SK-N-SH (cell line): Measurements from ENCODE around the gene PTDSS2.

Experiments used
- CTCF ChIP-seq: fragments of 200-600 bp; sonication (generic); IDR thresholded peaks from 2 replicates; pipeline ENCODE4 v1.6.1; 2017; ENCODE audit warnings: antibody characterized with exemption, mild to moderate bottlenecking, moderate library complexity
- EZH2phosphoT487 ChIP-seq: fragments of 200-600 bp; sonication (generic); IDR thresholded peaks from 2 replicates; pipeline ENCODE4 v1.6.1; 2017; ENCODE audit warnings: low read depth, mixed run types, mild to moderate bottlenecking, antibody characterized with exemption, moderate library complexity, borderline replicate concordance
- MAX ChIP-seq: IDR thresholded peaks from 2 replicates; pipeline ENCODE4 v1.4.0; 2012; ENCODE audit warnings: low read depth
- RCOR1 ChIP-seq: fragments of 150-350 bp; IDR thresholded peaks from 2 replicates; pipeline ENCODE4 v1.6.1; 2017; ENCODE audit warnings: antibody characterized with exemption, low read length
- SMC3 ChIP-seq: IDR thresholded peaks from 2 replicates; pipeline ENCODE4 v1.6.1; 2012; ENCODE audit warnings: low read depth, low read length, improper control_type of control experiment
- ZBTB33 ChIP-seq: IDR thresholded peaks from 2 replicates; pipeline ENCODE4 v1.4.0; 2012; ENCODE audit warnings: low read depth, borderline replicate concordance

GRCh38 chr11:454801-455565 is 4.9 kb downstream of the PTDSS2 start:
- TF ChIP-seq CTCF: no peak
- no peak for TF ChIP-seq EZH2phosphoT487
- no peak for TF ChIP-seq SMC3
- TF ChIP-seq MAX: no peak
- no peak for TF ChIP-seq RCOR1
- TF ChIP-seq ZBTB33: no peak
